ENCODE measurements around the gene PDE3A. TPM values are rescaled to one million over a fixed set of nuclear protein-coding genes. Genes with fewer than 3 reads are reported as not detected.
A peak's percentile ranks its signal among the peaks of the same experiment; 100 is the strongest.

The PDE3A gene
- total RNA-seq, 1 donor from 2014 or later = 82.6 TPM

- DNase-seq (ENCODE audit: low spot score) = no peak
Measured at GRCh38 chr12:20493934-20494333, 125.6 kb downstream of the PDE3A start.

DNA sequence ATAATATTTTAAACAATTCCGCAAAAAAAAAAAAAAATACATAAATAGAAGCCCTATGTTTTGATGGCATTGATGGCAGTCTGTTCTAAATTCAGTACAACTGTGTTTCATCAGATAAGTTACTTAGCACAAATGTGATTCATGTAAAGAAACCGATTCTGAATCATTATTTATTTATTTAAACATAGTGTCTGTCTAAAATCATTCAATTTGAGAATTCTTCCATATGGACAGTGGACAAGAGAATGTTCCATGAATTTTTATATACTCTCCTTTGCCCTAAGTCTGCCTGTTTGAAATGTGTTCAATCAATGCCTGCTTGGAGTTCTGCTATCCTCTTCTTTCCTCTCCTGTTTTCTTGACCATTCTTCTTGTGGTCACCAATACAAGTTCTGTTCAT is 126.5 kb downstream of the PDE3A start:
- no peak for DNase-seq (ENCODE audit: low spot score)

DNA sequence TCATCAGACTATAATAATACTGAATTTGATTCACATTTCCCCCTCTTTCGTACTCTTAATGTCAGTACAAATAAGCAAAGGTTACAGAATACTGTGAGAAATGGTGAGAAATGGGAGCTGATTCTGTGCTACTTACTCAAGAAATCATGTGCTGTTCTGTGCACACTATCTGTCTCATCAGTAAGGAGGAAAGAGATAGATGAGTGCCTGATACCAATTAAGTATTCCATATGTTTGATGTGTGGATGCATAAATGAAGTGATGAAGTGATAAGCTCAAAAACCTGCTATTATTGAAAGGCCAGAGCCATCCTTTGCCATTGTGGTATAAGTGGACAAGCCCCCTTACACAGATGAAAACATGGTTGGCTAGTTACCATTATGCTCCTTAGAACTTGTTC is 127.7 kb downstream of the PDE3A start:
- DNase-seq (ENCODE audit: low spot score) = no peak

GRCh38 chr12:20497707-20498106 is 129.4 kb downstream of the PDE3A start:
- no peak for DNase-seq (ENCODE audit: low spot score)

GRCh38 chr12:20501958-20502357 is 133.6 kb downstream of the PDE3A start:
- no peak for DNase-seq (ENCODE audit: low spot score)

- no peak for DNase-seq (ENCODE audit: low spot score)
Measured at GRCh38 chr12:20503858-20504257, 135.5 kb downstream of the PDE3A start.

DNA sequence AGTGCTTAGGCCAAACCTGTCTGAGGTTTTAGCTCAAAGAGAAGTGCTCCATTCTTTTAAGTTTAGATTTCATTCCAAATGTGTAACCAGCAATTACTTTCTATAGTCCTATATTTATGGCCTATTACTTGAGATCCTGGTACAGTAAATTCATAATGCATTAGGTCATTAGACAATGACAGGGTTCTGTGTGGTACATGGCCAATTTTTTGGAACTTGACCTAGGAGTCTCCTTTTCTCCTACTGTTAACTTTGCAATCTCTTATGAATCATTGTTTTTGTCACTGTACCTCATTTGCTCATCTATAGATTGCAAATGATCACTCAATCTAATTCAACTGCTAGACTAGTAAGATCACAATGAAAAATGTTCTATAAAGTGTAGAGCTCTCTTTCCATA is 136.7 kb downstream of the PDE3A start:
- DNase-seq (ENCODE audit: low spot score) = no peak

DNA sequence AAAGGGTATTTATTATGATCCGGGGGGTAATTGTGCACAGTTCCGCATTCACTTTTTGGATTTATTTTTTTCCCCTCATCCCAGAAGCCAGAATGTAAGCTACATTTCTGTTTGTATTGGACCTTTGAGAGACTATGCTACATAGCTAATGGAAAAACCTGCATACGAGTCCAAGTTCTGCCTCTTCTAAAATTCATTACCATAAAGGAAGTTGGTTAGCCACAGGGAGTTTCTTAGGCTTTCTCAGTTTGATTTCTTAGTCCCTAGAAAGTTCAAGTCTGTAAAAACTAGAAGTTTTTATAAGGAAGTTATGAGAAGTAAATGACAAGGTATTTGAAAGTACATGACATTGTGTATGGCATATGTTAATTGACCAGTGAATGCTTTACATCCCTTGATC is 138.7 kb downstream of the PDE3A start:
- no peak for DNase-seq (ENCODE audit: low spot score)

GRCh38 chr12:20507711-20508110 is 139.4 kb downstream of the PDE3A start:
- DNase-seq (ENCODE audit: low spot score) = no peak

GRCh38 chr12:20508359-20508758 is 140.0 kb downstream of the PDE3A start:
- DNase-seq (ENCODE audit: low spot score) = no peak

- no peak for DNase-seq (ENCODE audit: low spot score)
Measured at GRCh38 chr12:20508962-20509361, 140.6 kb downstream of the PDE3A start.

- no peak for DNase-seq (ENCODE audit: low spot score)
Measured at GRCh38 chr12:20510811-20511210, 142.5 kb downstream of the PDE3A start.

DNA sequence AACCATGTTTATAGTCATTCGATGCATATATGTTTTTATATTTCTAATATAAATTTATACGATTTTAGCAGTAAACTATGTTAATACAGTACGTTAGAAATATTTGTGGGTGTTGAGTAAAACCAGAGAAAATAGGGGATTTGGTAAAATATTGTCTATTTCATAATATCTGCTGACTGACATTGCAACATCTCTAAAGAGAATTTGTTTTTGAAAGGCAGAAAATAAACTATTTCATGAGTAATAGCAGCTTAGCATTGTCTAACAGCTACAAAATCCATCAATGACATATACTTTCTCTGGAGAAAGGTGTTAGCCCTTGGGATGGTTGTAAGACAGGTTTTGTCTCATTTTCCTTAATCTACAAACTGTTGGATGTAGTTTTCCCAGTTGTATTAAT is 144.9 kb downstream of the PDE3A start:
- DNase-seq (ENCODE audit: low spot score) = no peak

GRCh38 chr12:20514598-20514997 is 146.3 kb downstream of the PDE3A start:
- no peak for DNase-seq (ENCODE audit: low spot score)

DNA sequence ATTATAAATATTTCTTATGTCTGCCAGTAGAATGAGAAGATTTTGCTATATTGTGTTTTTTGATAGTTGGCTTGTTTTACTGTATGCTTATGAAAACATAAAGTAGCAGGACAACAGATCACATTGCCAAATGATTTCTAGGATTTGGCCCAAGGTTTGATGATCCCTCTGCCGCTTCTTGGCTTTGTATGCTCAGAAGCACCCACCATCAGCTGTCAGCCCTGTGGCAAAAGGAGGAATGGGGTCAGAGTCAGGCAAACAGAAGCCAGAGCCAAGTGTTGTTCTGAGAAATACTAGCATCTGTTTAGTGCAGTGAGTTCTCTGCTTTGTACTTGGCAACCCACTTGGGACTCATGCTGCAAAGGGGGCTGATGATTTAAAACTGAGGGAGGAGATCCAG is 152.2 kb downstream of the PDE3A start:
- no peak for DNase-seq (ENCODE audit: low spot score)

DNA sequence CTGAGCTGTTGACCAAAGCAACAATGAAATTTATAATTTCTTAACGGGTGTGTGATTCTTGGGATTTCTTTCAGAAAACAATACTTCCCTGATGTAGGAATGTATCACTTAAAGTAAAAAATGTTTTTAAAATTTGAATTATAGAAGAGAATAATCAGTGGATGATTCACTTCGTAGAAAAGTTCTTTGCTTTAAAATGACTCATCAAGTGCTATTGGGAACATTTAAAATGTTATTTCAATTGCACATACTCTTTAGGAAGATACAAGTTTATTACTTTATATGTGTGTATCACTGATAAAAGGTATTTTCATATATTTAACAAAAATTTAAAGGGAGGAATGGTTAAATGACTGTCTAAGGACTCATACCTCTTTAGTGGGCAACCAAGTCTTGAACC is 155.3 kb downstream of the PDE3A start:
- DNase-seq (ENCODE audit: low spot score) = no peak

DNA sequence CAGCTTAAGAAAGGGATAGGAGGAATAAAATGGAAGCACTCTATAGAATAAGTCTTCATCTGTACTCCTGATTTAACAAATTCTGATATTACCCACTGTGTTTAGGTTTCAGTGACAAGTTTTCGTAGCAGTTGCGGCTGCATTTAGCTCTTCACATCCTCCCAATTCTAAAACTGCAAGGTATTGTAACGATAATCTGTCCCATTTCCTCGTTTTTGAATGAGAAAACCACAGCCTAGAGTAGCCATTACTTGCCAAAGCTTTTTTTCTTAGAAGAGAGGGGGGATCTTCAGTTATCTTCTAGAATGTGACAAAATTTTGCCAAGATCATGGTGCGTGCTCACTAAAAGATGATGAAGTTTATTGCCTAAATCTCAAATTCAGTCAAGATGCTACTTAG is 155.8 kb downstream of the PDE3A start:
- DNase-seq (ENCODE audit: low spot score) = no peak

- no peak for DNase-seq (ENCODE audit: low spot score)
Measured at GRCh38 chr12:20525064-20525610, 156.8 kb downstream of the PDE3A start.

- DNase-seq (ENCODE audit: low spot score) = no peak
Measured at GRCh38 chr12:20527417-20528163, 159.3 kb downstream of the PDE3A start.

DNA sequence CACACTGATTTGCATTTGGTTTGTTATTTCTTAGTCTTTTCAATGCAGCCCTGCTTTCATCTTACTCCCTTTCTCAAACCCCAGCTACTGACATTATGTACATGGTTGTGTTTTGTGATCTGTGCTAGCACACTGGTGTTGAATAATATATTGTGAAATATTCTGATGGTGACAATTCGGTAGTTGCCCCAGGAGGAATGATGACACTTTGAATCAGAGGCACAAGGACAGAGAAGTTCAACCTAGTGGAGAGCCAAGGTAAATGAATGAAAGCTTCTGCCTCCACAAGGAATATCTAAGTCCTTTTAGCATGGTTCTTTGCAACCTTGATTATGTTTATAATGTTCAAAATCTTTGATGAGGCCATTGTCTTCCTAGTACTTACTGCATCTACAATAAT is 159.9 kb downstream of the PDE3A start:
- DNase-seq (ENCODE audit: low spot score) = no peak

- DNase-seq (ENCODE audit: low spot score) = no peak
Measured at GRCh38 chr12:20546267-20546666, 177.9 kb downstream of the PDE3A start.

DNA sequence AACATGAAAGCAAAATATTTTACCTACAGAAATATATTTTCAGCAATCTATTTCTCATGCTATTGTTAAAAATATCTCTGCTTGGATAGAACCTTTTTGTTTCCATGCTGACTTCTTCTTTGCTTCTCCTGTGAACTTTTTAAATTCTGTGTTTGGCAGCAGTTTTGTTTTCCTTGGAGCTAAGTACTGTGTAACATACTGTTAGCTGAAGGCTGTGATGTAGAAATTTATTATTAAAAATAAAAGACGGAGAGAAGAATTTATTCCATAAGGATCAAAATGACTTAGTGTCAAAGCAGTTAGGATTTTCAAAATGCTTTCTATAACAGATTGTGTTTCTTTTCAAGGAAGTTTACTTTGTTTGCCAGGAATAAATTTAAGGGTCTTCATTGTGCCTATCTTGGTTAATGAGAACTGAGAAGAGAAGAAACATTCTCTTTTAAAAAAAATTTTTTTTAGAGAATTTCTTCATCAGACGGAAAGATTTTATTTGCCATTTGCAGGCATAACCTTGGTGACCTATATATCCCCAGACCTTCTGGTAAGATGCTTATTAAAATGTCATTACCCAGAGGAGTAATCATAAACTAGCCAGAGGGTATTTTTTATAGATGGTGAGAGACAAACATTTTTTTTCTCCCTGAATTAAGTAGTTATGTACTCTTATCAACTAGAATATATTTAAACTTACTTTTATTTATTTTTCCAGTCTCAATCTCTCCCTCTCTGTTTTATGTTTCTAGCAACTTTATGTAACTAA is 179.7 kb downstream of the PDE3A start:
- DNase-seq (ENCODE audit: low spot score) = peak; percentile 90

GRCh38 chr12:20548611-20549010 is 180.3 kb downstream of the PDE3A start:
- DNase-seq (ENCODE audit: low spot score) = no peak

Data from umbilical cord (tissue), 2 donors.